Endothelial cell (in vitro differentiated cells): ENCODE results near the gene DAPK2. TPM values are rescaled to one million over a fixed set of nuclear protein-coding genes. Genes with fewer than 3 reads are reported as not detected.

Source experiments
- DNase-seq: peaks from one replicate; pipeline ENCODE4 v3.0.0; 2021; ENCODE audit warnings: low spot score
- H3K27ac Mint-ChIP-seq: one replicate; pipeline ENCODE4 v1.8.0; 2021; ENCODE audit warnings: mixed read lengths, inconsistent platforms; ENCODE audit not compliant: unreplicated experiment
- H3K27me3 Mint-ChIP-seq: one replicate; pipeline ENCODE4 v1.8.0; 2021; ENCODE audit warnings: mild to moderate bottlenecking, moderate library complexity, mixed read lengths, inconsistent platforms; ENCODE audit not compliant: unreplicated experiment
- H3K36me3 Mint-ChIP-seq: one replicate; pipeline ENCODE4 v1.8.0; 2021; ENCODE audit warnings: mild to moderate bottlenecking, low read depth, mixed read lengths, inconsistent platforms; ENCODE audit not compliant: unreplicated experiment
- H3K4me1 Mint-ChIP-seq: one replicate; pipeline ENCODE4 v1.8.0; 2021; ENCODE audit warnings: mild to moderate bottlenecking, mixed read lengths, inconsistent platforms; ENCODE audit not compliant: unreplicated experiment
- H3K4me3 Mint-ChIP-seq: one replicate; pipeline ENCODE4 v1.8.0; 2021; ENCODE audit warnings: mild to moderate bottlenecking, mixed read lengths, inconsistent platforms; ENCODE audit not compliant: unreplicated experiment
- H3K9me3 Mint-ChIP-seq: one replicate; pipeline ENCODE4 v1.8.0; 2021; ENCODE audit warnings: mixed read lengths, inconsistent platforms; ENCODE audit not compliant: unreplicated experiment
- total RNA-seq: library from RNA; stranded (reverse); fragmentation: NEBNext Ultra II Directional; extraction: Animal tissue kit (Norgen Biotek cat#: 25700); gene quantifications from one replicate; pipeline ENCODE4 v1.2.1, GENCODE V29; 2021; ENCODE audit not compliant: unreplicated experiment
- TF ChIP-seq, protein P1 (sequence below): fragments of 200-600 bp; sonication (generic); IDR thresholded peaks from one replicate; pipeline ENCODE4 v1.5.0; 2021; ENCODE audit warnings: antibody characterized with exemption; ENCODE audit not compliant: unreplicated experiment

Gene DAPK2
- total RNA-seq, 1 donor from 2014 or later: 10.0 TPM

GRCh38 chr15:63995789-63996188 is 50.5 kb downstream of the DAPK2 start:
- peaks cover 4% of the 10 kb centered on the region for H3K27me3 Mint-ChIP-seq
- no peaks in the 10 kb centered on the region for H3K9me3 Mint-ChIP-seq
- TF ChIP-seq, protein P1, sequence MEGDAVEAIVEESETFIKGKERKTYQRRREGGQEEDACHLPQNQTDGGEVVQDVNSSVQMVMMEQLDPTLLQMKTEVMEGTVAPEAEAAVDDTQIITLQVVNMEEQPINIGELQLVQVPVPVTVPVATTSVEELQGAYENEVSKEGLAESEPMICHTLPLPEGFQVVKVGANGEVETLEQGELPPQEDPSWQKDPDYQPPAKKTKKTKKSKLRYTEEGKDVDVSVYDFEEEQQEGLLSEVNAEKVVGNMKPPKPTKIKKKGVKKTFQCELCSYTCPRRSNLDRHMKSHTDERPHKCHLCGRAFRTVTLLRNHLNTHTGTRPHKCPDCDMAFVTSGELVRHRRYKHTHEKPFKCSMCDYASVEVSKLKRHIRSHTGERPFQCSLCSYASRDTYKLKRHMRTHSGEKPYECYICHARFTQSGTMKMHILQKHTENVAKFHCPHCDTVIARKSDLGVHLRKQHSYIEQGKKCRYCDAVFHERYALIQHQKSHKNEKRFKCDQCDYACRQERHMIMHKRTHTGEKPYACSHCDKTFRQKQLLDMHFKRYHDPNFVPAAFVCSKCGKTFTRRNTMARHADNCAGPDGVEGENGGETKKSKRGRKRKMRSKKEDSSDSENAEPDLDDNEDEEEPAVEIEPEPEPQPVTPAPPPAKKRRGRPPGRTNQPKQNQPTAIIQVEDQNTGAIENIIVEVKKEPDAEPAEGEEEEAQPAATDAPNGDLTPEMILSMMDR: no peak

GRCh38 chr15:63994073-63994600 is 52.1 kb downstream of the DAPK2 start:
- Mint-ChIP-seq H3K4me1 (peaks cover 39% of the 10 kb centered on the region), H3K36me3 (no peaks in the 10 kb centered on the region), H3K27me3 (peaks cover 5% of the 10 kb centered on the region), H3K27ac (no peak overlapping the region), H3K9me3 (no peaks in the 10 kb centered on the region), H3K4me3 (no peak overlapping the region)
- TF ChIP-seq, protein P1: no peak
- DNase-seq: no peak

More at GRCh38 chr15:63995789-63996188, 50.5 kb downstream of the DAPK2 start:
- no peak overlapping the region for H3K4me3 Mint-ChIP-seq
- H3K36me3 Mint-ChIP-seq: no peaks in the 10 kb centered on the region
- H3K4me1 Mint-ChIP-seq: peaks cover 38% of the 10 kb centered on the region
- no peak for DNase-seq
- no peak overlapping the region for H3K27ac Mint-ChIP-seq

- no peaks in the 10 kb centered on the region for H3K9me3 Mint-ChIP-seq
- H3K27ac Mint-ChIP-seq: peak overlapping the region; percentile 72
- H3K4me1 Mint-ChIP-seq: peaks cover 38% of the 10 kb centered on the region
- DNase-seq: no peak
- H3K4me3 Mint-ChIP-seq: no peak overlapping the region
- H3K27me3 Mint-ChIP-seq: peaks cover 5% of the 10 kb centered on the region
- H3K36me3 Mint-ChIP-seq: no peaks in the 10 kb centered on the region
- TF ChIP-seq, protein P1: no peak
Measured at GRCh38 chr15:63992300-63992699, 54.0 kb downstream of the DAPK2 start.

GRCh38 chr15:63991706-63992105 is 54.6 kb downstream of the DAPK2 start:
- H3K4me3 Mint-ChIP-seq: peak overlapping the region; percentile 37
- peak overlapping the region; percentile 72 for H3K27ac Mint-ChIP-seq
- no peak for DNase-seq
- H3K27me3 Mint-ChIP-seq: peaks cover 5% of the 10 kb centered on the region
- TF ChIP-seq, protein P1: no peak
- H3K4me1 Mint-ChIP-seq: peaks cover 38% of the 10 kb centered on the region
- H3K9me3 Mint-ChIP-seq: no peaks in the 10 kb centered on the region
- no peaks in the 10 kb centered on the region for H3K36me3 Mint-ChIP-seq

DNA sequence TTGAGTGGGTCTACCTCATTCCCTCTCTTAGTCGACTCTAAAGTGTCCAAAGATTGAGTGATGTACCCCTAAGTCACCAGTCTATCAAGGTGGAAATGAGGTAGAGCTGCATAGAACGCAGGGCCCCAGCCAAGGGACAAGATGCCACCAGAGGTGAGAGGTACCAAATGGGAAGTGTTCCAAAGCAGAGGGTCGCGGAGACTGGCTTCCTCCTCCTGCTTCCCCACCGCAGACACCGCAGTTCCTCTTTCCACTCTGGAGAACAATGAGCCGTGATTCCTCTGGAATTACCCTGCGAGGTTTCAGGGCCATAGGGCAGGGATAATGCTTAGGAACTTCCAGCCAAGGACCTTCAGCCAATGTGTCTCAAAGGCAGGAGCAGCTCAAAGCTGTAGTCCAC is 55.8 kb downstream of the DAPK2 start:
- Mint-ChIP-seq H3K4me3 (no peak overlapping the region), H3K27me3 (peaks cover 5% of the 10 kb centered on the region), H3K36me3 (no peaks in the 10 kb centered on the region), H3K9me3 (no peaks in the 10 kb centered on the region), H3K4me1 (peaks cover 41% of the 10 kb centered on the region), H3K27ac (no peak overlapping the region)
- TF ChIP-seq, protein P1: no peak
- no peak for DNase-seq
